H1 (cell line): ENCODE data around the gene ARHGEF39. TPM values are rescaled to one million over a fixed set of nuclear protein-coding genes. Genes with fewer than 3 reads are reported as not detected.

ENCODE experiments used
- CTCF ChIA-PET: fragments of 300-600 bp; sonication (Branson Sonifier 250); formaldehyde crosslinking; loops from one replicate; lab custom pipeline; 2021; ENCODE audit not compliant: partially characterized antibody; lab: Charles Lee
- POLR2A ChIA-PET: fragments of 300-600 bp; sonication (Branson Sonifier 250); formaldehyde crosslinking; loops from one replicate; lab custom pipeline; 2021; ENCODE audit warnings: inconsistent platforms; ENCODE audit not compliant: partially characterized antibody; lab: Charles Lee
- DNase-seq, 2 experiments: peaks; one replicate each; pipeline versions ENCODE4 v3.0.0 to v3.0.0-alpha.2; 2010 to 2022; ENCODE audit warnings: low spot score in 2 of 2, low read depth in 1 of 2, mixed read lengths in 1 of 2
- FAIRE-seq: peaks from 2 replicates; lab custom pipeline; 2011; peaks lifted over from hg19 to GRCh38; lab: Jason Lieb, UNC
- H2AFZ ChIP-seq: 2 replicates; pipeline ENCODE4 v1.8.1; 2012; ENCODE audit warnings: low read length, inconsistent platforms
- H2AK5ac ChIP-seq: 2 replicates; pipeline ENCODE4 v1.6.1; 2013; ENCODE audit warnings: low read depth, low read length
- H2BK120ac ChIP-seq: replicated peaks from 2 replicates; pipeline ENCODE3; 2013; ENCODE audit warnings: low read depth, low read length, inconsistent platforms
- H2BK12ac ChIP-seq: 2 replicates; pipeline ENCODE4 v1.6.1; 2013; ENCODE audit warnings: low read depth, low read length
- H2BK15ac ChIP-seq: 2 replicates; pipeline ENCODE4 v1.6.1; 2013; ENCODE audit warnings: low read length
- H2BK20ac ChIP-seq: 2 replicates; pipeline ENCODE4 v1.6.1; 2013; ENCODE audit warnings: low read length
- H2BK5ac ChIP-seq: 2 replicates; pipeline ENCODE4 v1.6.1; 2013; ENCODE audit warnings: low read depth, low read length
- H3K14ac ChIP-seq: 2 replicates; pipeline ENCODE4 v1.6.1; 2013; ENCODE audit warnings: inconsistent platforms; ENCODE audit not compliant: insufficient read length
- H3K18ac ChIP-seq: 2 replicates; pipeline ENCODE4 v1.6.1; 2013; ENCODE audit warnings: low read length; ENCODE audit errors: extremely low read depth
- H3K23ac ChIP-seq: 2 replicates; pipeline ENCODE4 v1.6.1; 2013; ENCODE audit warnings: inconsistent platforms; ENCODE audit not compliant: insufficient read length
- H3K23me2 ChIP-seq: 2 replicates; pipeline ENCODE4 v1.6.1; 2013; ENCODE audit warnings: low read depth, low read length
- H3K27ac ChIP-seq: 2 replicates; pipeline ENCODE4 v1.6.1; 2011; ENCODE audit warnings: low read depth, low read length, inconsistent platforms
- H3K27me3 ChIP-seq, 4 experiments: replicated peaks in 1 of 4; 1 replicate in 1 of 4; 2 replicates in 3 of 4; pipeline versions ENCODE4 v1.6.1 to v1.8.1; 2011 to 2013; ENCODE audit warnings: low read length in 3 of 4, mild to moderate bottlenecking in 3 of 4, inconsistent platforms in 2 of 4, mixed read lengths in 2 of 4, moderate library complexity in 1 of 4; ENCODE audit not compliant: control insufficient read depth in 3 of 4, insufficient read depth in 3 of 4; ENCODE audit errors: extremely low read depth in 1 of 4
- H3K36me3 ChIP-seq, 4 experiments: 2 replicates each; pipeline versions ENCODE4 v1.6.1 to v1.8.1; 2011 to 2013; ENCODE audit warnings: mild to moderate bottlenecking in 4 of 4, low read length in 3 of 4, moderate library complexity in 2 of 4, control low read depth in 1 of 4, inconsistent platforms in 1 of 4; ENCODE audit not compliant: insufficient read depth in 4 of 4, control insufficient read depth in 2 of 4
- H3K4ac ChIP-seq: replicated peaks from 2 replicates; pipeline ENCODE3; 2013; ENCODE audit warnings: low read length, low read depth, mixed read lengths, inconsistent platforms; ENCODE audit not compliant: insufficient read length
- H3K4me1 ChIP-seq, 4 experiments: replicated peaks in 1 of 4; 1 replicate in 1 of 4; 2 replicates in 3 of 4; pipeline versions ENCODE4 v1.6.1 to v1.8.1; 2011 to 2013; ENCODE audit warnings: low read length in 3 of 4, inconsistent platforms in 2 of 4, mixed read lengths in 1 of 4; ENCODE audit not compliant: insufficient read depth in 4 of 4, control insufficient read depth in 3 of 4
- H3K4me2 ChIP-seq, 2 experiments: 2 replicates each; pipeline versions ENCODE4 v1.6.1 to v1.8.1; 2011 to 2013; ENCODE audit warnings: low read depth in 2 of 2, low read length in 2 of 2, control low read depth in 1 of 2, inconsistent platforms in 1 of 2, mild to moderate bottlenecking in 1 of 2; ENCODE audit not compliant: insufficient read depth in 1 of 2
- H3K4me3 ChIP-seq, 4 experiments: fragments of 200-600, 300-600 bp in 1 of 4; sonication (generic), shearing (Covaris generic), sonication (Bioruptor Twin) in 1 of 4; 2 replicates each; pipeline versions ENCODE4 v1.5.1 to v1.8.1; 2011 to 2016; ENCODE audit warnings: low read length in 4 of 4, low read depth in 3 of 4, control low read depth in 2 of 4, inconsistent platforms in 2 of 4, mild to moderate bottlenecking in 2 of 4, mixed read lengths in 1 of 4, moderate library complexity in 1 of 4; ENCODE audit not compliant: insufficient read depth in 2 of 4; ENCODE audit errors: extremely low read depth in 1 of 4
- H3K56ac ChIP-seq: replicated peaks from 2 replicates; pipeline ENCODE3; 2013; ENCODE audit warnings: low read depth, mild to moderate bottlenecking, mixed read lengths, low read length, inconsistent platforms; ENCODE audit not compliant: insufficient read length
- H3K79me1 ChIP-seq: 2 replicates; pipeline ENCODE4 v1.6.1; 2013; ENCODE audit warnings: low read depth, low read length, control low read depth
- H3K79me2 ChIP-seq, 2 experiments: 2 replicates each; pipeline versions ENCODE4 v1.6.1 to v1.8.1; 2012 to 2013; ENCODE audit warnings: low read length in 2 of 2, mild to moderate bottlenecking in 2 of 2, inconsistent platforms in 1 of 2; ENCODE audit not compliant: insufficient read depth in 2 of 2, control insufficient read depth in 1 of 2
- H3K9ac ChIP-seq, 4 experiments: replicated peaks in 1 of 4; 1 replicate in 1 of 4; 2 replicates in 3 of 4; pipeline versions ENCODE4 v1.6.1 to v1.8.1; 2011 to 2013; ENCODE audit warnings: low read depth in 3 of 4, low read length in 3 of 4, control low read depth in 2 of 4, mild to moderate bottlenecking in 2 of 4, moderate library complexity in 2 of 4, inconsistent platforms in 1 of 4; ENCODE audit errors: extremely low read depth in 1 of 4
- H3K9me3 ChIP-seq, 2 experiments: 2 replicates each; pipeline versions ENCODE4 v1.6.1 to v1.8.1; 2012 to 2013; ENCODE audit warnings: mild to moderate bottlenecking in 2 of 2, moderate library complexity in 2 of 2, control low read depth in 1 of 2, inconsistent platforms in 1 of 2, low read depth in 1 of 2, low read length in 1 of 2, mixed read lengths in 1 of 2; ENCODE audit not compliant: insufficient read depth in 2 of 2
- H4K20me1 ChIP-seq, 2 experiments: replicated peaks in 1 of 2; 2 replicates each; pipeline versions ENCODE3 to v1.8.1; 2011 to 2013; ENCODE audit warnings: inconsistent platforms in 2 of 2, low read length in 2 of 2, mild to moderate bottlenecking in 1 of 2; ENCODE audit not compliant: insufficient read depth in 2 of 2, control insufficient read depth in 1 of 2
- H4K5ac ChIP-seq: 2 replicates; pipeline ENCODE4 v1.6.1; 2013; ENCODE audit warnings: low read length, low read depth, mixed read lengths, inconsistent platforms; ENCODE audit not compliant: insufficient read length
- H4K8ac ChIP-seq: 2 replicates; pipeline ENCODE4 v1.8.0; 2013; ENCODE audit warnings: mild to moderate bottlenecking, moderate library complexity, low read length, inconsistent platforms; ENCODE audit not compliant: insufficient read depth; ENCODE audit errors: extremely low read depth
- H4K91ac ChIP-seq: replicated peaks from 2 replicates; pipeline ENCODE3; 2013; ENCODE audit warnings: low read length, mixed read lengths, inconsistent platforms; ENCODE audit not compliant: insufficient read length
- HDAC2 ChIP-seq, 2 experiments: fragments of 300-600 bp in 1 of 2; sonication (generic) in 1 of 2; IDR thresholded peaks; 2 replicates each; pipeline ENCODE4 v1.6.1; 2011 to 2012; ENCODE audit warnings: low read depth in 2 of 2, low read length in 2 of 2, mild to moderate bottlenecking in 2 of 2, moderate library complexity in 2 of 2, borderline replicate concordance in 1 of 2, inconsistent platforms in 1 of 2
- KDM1A ChIP-seq: fragments of 200-600, 300-600 bp; sonication (generic); IDR thresholded peaks from 2 replicates; pipeline ENCODE4 v1.7.1; 2016; ENCODE audit warnings: mild to moderate bottlenecking, low read length, borderline replicate concordance
- MAFK ChIP-seq: IDR thresholded peaks from 2 replicates; pipeline ENCODE4 v1.6.1; 2012; ENCODE audit warnings: low read depth, mild to moderate bottlenecking, improper control_type of control experiment, low read length
- SP2 ChIP-seq: IDR thresholded peaks from 2 replicates; pipeline ENCODE4 v1.6.1; 2012; ENCODE audit warnings: mild to moderate bottlenecking, low read length, inconsistent platforms
- SP4 ChIP-seq: IDR thresholded peaks from 2 replicates; pipeline ENCODE4 v1.6.1; 2012; ENCODE audit warnings: low read length, inconsistent platforms
- SUZ12 ChIP-seq: fragments of 200-600 bp; sonication (generic); IDR thresholded peaks from 2 replicates; pipeline ENCODE4 v1.6.1; 2012; ENCODE audit warnings: mild to moderate bottlenecking, inconsistent platforms, low read length, moderate library complexity, mixed read lengths
- WGBS, 2 experiments: shearing (Covaris generic) in 1 of 2; methylation state at CpG; one replicate each; pipeline versions ENCODE4 v1.1.6 to v1.1.7; 2013 to 2015; ENCODE audit warnings: low lambda C conversion rate in 2 of 2, mixed read lengths in 2 of 2, inconsistent platforms in 1 of 2, low coverage in 1 of 2, missing lambda C conversion rate in 1 of 2; ENCODE audit not compliant: insufficient replicate concordance in 2 of 2, insufficient coverage in 1 of 2, insufficient read length in 1 of 2; ENCODE audit errors: extremely low coverage in 1 of 2, missing lambda C conversion rate in 1 of 2; 5-methylcytosine and 5-hydroxymethylcytosine counted together
- polyA plus RNA-seq, 7 experiments: library from polyadenylated mRNA; depleted of rRNA in 3 of 7; stranded (reverse) in 5 of 7; unstranded in 2 of 7; fragments of >200 nt in 5 of 7; fragments of 200-250 nt in 2 of 7; gene quantifications; 1 replicate in 5 of 7; 2 replicates in 1 of 7; 4 replicates in 1 of 7; pipeline versions ENCODE4 v1.2.1 to v1.2.3, GENCODE V29; 2011 to 2013; ENCODE audit warnings: missing spikeins in 2 of 7, mixed read lengths in 2 of 7
- total RNA-seq: library from RNA; stranded (reverse); fragmentation: NEBNext Ultra II Directional; extraction: Animal tissue kit (Norgen Biotek cat#: 25700); gene quantifications from 2 replicates; pipeline ENCODE4 v1.2.1, GENCODE V29; 2021

ARHGEF39 gene
- total and polyA plus RNA-seq, 2 of the 8 experiments (the other 6 are each of a cell fraction or from before 2014, with no cell fraction given), result 18.6 to 18.7 TPM

GRCh38 chr9:35714123-35714522 lies 49.1 kb upstream of the ARHGEF39 start:
- no peak overlapping the region for H3K56ac ChIP-seq
- H3K23ac ChIP-seq, result no peak overlapping the region
- peaks cover 3% of the 10 kb centered on the region; the same call in 1 of the 2 replicates for H3K79me1 ChIP-seq
- 90% methylated on average over 6 of the region's 6 CpGs; no CpG with 5 or more reads in 1 of the 2 experiments for WGBS, 2 experiments
- no peaks in the 10 kb centered on the region for H3K9me3 ChIP-seq
- H3K18ac ChIP-seq, result no peak overlapping the region
- no peak overlapping the region for H2AK5ac ChIP-seq
- no peak overlapping the region for H2BK20ac ChIP-seq
- H2BK5ac ChIP-seq, result no peak overlapping the region
- peaks cover 0 to 2% of the 10 kb centered on the region in 2 experiments for H4K20me1 ChIP-seq
- H2BK15ac ChIP-seq, result no peak overlapping the region
- no peak overlapping the region for H3K27ac ChIP-seq
- FAIRE-seq (no peak), DNase-seq (no peak)
- H4K91ac ChIP-seq, result no peak overlapping the region
- no peak overlapping the region for H4K8ac ChIP-seq
- no peak overlapping the region for H3K4me2 ChIP-seq
- no peak overlapping the region for H3K14ac ChIP-seq
- no peak overlapping the region for H2BK12ac ChIP-seq
- H3K4ac ChIP-seq, result no peak overlapping the region
- CTCF ChIA-PET, result interaction anchor here (0.5 to 13.8 kb wide), 7 partner anchors 9 to 186 kb away, joined by 3 to 199 read pairs (median 20); partner anchors contain the start of genes ARHGEF39, CCDC107, CREB3 and RMRP
- no peak overlapping the region for H3K4me3 ChIP-seq
- POLR2A ChIA-PET, result interaction anchor here (1.1 to 10.5 kb wide), 2 partner anchors 13 to 21 kb away, joined by 3 to 51 read pairs; no protein-coding TSS in a partner anchor
- TF ChIP-seq SP2 (no peak), SUZ12 (no peak), SP4 (no peak), HDAC2 (IDR thresholded peaks at IDR 0.05; ENCODE audit: borderline replicate concordance in 1 of 2, low read depth in 2 of 2, low read length in 2 of 2) (no peak), KDM1A (no peak), MAFK (no peak)
- no peaks in the 10 kb centered on the region for H3K79me2 ChIP-seq
- peaks cover 28 to 86% (median 59%) of the 10 kb centered on the region in 4 experiments; a peak in 7 of 8 replicates for H3K36me3 ChIP-seq
- H2AFZ ChIP-seq, result no peak overlapping the region
- H3K27me3 ChIP-seq, result no peaks in the 10 kb centered on the region
- H2BK120ac ChIP-seq, result no peak overlapping the region
- H3K9ac ChIP-seq, result no peak overlapping the region
- no peaks in the 10 kb centered on the region for H3K23me2 ChIP-seq
- no peaks in the 10 kb centered on the region for H3K4me1 ChIP-seq
- H4K5ac ChIP-seq, result no peak overlapping the region
